ENCODE results near the gene HS3ST3A1.

DNA sequence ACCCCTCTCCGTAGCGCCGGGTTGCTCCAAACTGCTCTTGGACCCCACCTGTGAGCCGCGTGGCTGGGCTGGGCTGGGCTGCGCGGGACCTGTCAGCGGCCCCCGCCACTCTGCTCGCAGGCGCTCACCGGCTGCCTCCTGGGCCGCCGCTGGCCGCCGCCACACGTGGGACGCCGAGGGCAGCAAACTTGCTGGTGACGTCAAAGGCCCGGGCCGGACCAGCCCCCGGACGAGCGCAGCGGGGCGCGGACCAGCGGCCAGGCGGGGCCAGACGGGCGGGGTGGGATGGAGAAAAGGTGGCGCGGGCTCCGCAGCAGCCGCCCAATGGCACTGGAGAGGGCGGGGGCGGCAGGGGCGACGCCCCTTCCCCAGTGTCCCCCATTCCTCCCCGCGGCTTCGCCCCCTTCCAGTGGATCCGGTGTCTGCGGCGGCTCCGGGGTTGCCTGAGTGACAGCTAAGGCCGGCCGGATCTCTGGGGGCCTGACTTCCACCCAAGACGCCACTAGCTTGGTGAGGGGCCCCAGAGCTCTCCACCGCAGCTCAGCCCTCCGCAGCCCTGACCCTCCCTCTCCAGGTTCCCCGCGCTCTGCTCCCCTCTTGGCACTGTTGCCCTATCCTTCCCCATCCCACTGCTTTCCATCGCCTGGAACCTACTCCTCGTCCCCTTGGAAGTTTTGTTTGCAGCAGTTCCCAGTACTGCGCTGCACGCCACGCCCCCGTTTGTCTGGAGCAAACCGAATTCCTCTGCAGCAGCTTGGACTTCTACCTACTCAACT is at the start of gene HS3ST3A1:
- TF ChIP-seq CTCF (conservative IDR thresholded peaks at IDR 0.05; ENCODE audit: low read depth in 2 of 2) (no peak), EZH2 (IDR thresholded peaks at IDR 0.05; ENCODE audit: low read depth, unreplicated experiment) (no peak), POLR2AphosphoS5 (IDR thresholded peaks at IDR 0.05; ENCODE audit: low read depth) (no peak; the same call in 1 of the 2 replicates), ZNF114 (CRISPR knock-in tag; IDR thresholded peaks at IDR 0.05) (no peak), CREB1 (CRISPR knock-in tag; IDR thresholded peaks at IDR 0.05; ENCODE audit: low read depth) (peak; percentile 89), NANOG (IDR thresholded peaks at IDR 0.05; ENCODE audit: borderline replicate concordance) (no peak), EZH2phosphoT487 (IDR thresholded peaks at IDR 0.05; ENCODE audit: unreplicated experiment) (no peak), ZNF331 (CRISPR knock-in tag; IDR thresholded peaks at IDR 0.05; ENCODE audit: low read depth) (no peak), STAT1 (IDR thresholded peaks at IDR 0.05; ENCODE audit: unreplicated experiment) (no peak), JUNB (IDR thresholded peaks at IDR 0.05; ENCODE audit: unreplicated experiment) (no peak)
- TF ChIP-seq, protein P1, sequence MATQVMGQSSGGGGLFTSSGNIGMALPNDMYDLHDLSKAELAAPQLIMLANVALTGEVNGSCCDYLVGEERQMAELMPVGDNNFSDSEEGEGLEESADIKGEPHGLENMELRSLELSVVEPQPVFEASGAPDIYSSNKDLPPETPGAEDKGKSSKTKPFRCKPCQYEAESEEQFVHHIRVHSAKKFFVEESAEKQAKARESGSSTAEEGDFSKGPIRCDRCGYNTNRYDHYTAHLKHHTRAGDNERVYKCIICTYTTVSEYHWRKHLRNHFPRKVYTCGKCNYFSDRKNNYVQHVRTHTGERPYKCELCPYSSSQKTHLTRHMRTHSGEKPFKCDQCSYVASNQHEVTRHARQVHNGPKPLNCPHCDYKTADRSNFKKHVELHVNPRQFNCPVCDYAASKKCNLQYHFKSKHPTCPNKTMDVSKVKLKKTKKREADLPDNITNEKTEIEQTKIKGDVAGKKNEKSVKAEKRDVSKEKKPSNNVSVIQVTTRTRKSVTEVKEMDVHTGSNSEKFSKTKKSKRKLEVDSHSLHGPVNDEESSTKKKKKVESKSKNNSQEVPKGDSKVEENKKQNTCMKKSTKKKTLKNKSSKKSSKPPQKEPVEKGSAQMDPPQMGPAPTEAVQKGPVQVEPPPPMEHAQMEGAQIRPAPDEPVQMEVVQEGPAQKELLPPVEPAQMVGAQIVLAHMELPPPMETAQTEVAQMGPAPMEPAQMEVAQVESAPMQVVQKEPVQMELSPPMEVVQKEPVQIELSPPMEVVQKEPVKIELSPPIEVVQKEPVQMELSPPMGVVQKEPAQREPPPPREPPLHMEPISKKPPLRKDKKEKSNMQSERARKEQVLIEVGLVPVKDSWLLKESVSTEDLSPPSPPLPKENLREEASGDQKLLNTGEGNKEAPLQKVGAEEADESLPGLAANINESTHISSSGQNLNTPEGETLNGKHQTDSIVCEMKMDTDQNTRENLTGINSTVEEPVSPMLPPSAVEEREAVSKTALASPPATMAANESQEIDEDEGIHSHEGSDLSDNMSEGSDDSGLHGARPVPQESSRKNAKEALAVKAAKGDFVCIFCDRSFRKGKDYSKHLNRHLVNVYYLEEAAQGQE (IDR thresholded peaks at IDR 0.05; ENCODE audit: unreplicated experiment): no peak
